Activated CD8-positive, alpha-beta T cell treated with anti-CD3 and anti-CD28 coated beads, Interleukin-2, amount 10 ng/mL, durations not matched to agents 7 days and 5 days (primary cell): Measurements from ENCODE around the gene EME2. TPM values are rescaled to one million over a fixed set of nuclear protein-coding genes. Genes with fewer than 3 reads are reported as not detected.

ENCODE experiments used
- ATAC-seq: fragments of 150-1000 bp; cut with Tn5 transposase; one replicate; pipeline ENCODE4 v1.10.0; 2021; ENCODE audit warnings: moderate library complexity
- CTCF ChIA-PET: fragments of 350-600 bp; sonication (Branson Sonifier 250); formaldehyde crosslinking; loops from one replicate; lab custom pipeline; 2021; ENCODE audit warnings: antibody characterized with exemption; lab: Charles Lee
- POLR2A ChIA-PET: fragments of 350-600 bp; sonication (Branson Sonifier 250); formaldehyde crosslinking; loops from one replicate; lab custom pipeline; 2021; ENCODE audit warnings: antibody characterized with exemption; lab: Charles Lee
- DNase-seq: peaks from one replicate; pipeline ENCODE4 v3.0.0-alpha.2; 2020
- H3K27ac Mint-ChIP-seq: one replicate; pipeline ENCODE4 v1.8.0; 2021; ENCODE audit warnings: mild to moderate bottlenecking, mixed read lengths
- H3K27me3 Mint-ChIP-seq: one replicate; pipeline ENCODE4 v1.8.0; 2021; ENCODE audit warnings: low read depth, mixed read lengths
- H3K36me3 Mint-ChIP-seq: one replicate; pipeline ENCODE4 v1.8.0; 2021; ENCODE audit warnings: low read depth, mixed read lengths
- H3K4me1 Mint-ChIP-seq: one replicate; pipeline ENCODE4 v1.8.0; 2021; ENCODE audit warnings: low read depth, mixed read lengths
- H3K4me3 Mint-ChIP-seq: one replicate; pipeline ENCODE4 v1.8.0; 2021; ENCODE audit warnings: mild to moderate bottlenecking, mixed read lengths
- H3K9me3 Mint-ChIP-seq: one replicate; pipeline ENCODE4 v1.8.0; 2022; ENCODE audit warnings: mixed read lengths; ENCODE audit not compliant: insufficient read depth
- total RNA-seq, 2 experiments: library from RNA; stranded (reverse); gene quantifications; one replicate each; pipeline ENCODE4 v1.2.3, GENCODE V29; 2021

Gene EME2
- total RNA-seq, 2 experiments from 2014 or later, result 31.8 to 32.0 TPM

GRCh38 chr16:1747934-1748333, 24.7 kb upstream of the EME2 start:
- H3K4me3 Mint-ChIP-seq, result no peak overlapping the region
- POLR2A ChIA-PET, result no interaction called here

DNA sequence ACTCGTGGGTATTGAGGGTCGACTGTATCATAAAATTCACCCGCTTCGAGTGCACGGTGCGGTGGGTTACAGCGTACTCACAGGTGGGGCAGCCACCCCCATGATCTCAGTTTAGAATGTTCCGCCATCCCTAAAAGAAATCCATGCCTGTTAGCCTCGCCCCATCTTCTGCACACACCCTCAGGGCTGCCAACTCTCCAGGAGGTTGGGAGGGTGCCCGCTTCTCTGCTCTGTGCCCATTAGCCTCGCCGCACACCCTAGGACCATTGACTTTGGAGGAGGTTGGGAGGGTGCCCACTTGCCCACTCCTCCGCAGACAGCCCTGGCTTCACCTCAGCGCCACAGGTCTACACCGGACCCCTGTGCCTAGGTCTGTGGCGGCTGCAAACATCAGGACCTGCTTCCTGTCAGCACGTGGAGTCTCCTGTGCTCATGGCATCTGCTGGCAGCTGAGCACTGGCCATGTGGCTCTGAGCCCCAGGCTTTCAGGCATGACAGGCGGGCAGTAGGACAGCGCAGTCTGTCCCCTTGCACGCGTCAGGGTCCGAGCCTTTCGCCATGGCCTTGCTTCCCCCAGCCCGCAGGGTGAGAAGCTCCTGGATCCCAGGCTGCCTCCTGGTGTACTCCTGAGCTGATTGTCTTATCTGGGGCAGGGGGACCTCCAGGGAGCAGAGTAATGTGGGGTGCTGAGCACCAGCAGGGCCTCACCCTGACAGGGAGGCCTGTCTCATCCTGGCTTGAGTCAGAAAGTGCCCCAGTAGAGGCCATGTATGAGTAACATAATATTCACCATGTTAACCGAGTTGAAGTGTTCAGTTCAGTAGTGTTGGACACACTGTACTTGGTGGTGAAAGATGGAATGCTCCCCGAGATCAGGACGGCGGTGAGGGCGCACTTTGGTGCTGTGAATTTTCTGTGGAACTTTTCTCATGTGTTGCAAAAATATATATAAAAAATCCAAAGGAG, 23.2 kb upstream of the EME2 start:
- DNase-seq, result no peak
- no peak for ATAC-seq
- ChIA-PET CTCF (no interaction called here), POLR2A (no interaction called here)
- H3K4me3 Mint-ChIP-seq, result no peak overlapping the region
- H3K36me3 Mint-ChIP-seq, result peaks cover 15% of the 10 kb centered on the region
- H3K27ac Mint-ChIP-seq, result no peak overlapping the region
- H3K27me3 Mint-ChIP-seq, result no peaks in the 10 kb centered on the region
- H3K4me1 Mint-ChIP-seq, result no peaks in the 10 kb centered on the region
- no peaks in the 10 kb centered on the region for H3K9me3 Mint-ChIP-seq

More at GRCh38 chr16:1747934-1748333, 24.7 kb upstream of the EME2 start:
- ATAC-seq (no peak), DNase-seq (no peak)
- CTCF ChIA-PET, result no interaction called here
- no peaks in the 10 kb centered on the region for H3K9me3 Mint-ChIP-seq
- no peak overlapping the region for H3K27ac Mint-ChIP-seq
- no peaks in the 10 kb centered on the region for H3K27me3 Mint-ChIP-seq
- peaks cover 13% of the 10 kb centered on the region for H3K36me3 Mint-ChIP-seq
- no peaks in the 10 kb centered on the region for H3K4me1 Mint-ChIP-seq

DNA sequence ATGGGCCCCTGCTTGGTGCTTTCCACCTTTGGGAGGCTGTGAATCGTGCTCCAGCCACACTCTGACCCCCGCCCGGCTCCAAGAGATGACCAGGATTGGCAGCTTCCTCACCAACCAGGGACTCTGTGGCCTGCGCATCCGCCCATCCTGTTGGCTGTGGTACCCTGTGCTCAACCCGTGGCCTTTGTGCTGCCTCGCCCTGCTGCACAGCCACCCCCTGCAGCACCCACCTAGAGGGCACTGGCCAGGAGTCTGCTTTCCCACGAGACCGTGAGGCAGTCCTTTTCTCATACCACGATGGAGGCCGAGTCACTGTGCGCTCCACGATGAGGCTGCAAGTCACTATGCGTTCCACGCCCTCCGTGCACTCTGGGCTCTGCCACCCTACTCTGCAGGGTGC, 20.7 kb upstream of the EME2 start:
- H3K4me3 Mint-ChIP-seq, result no peak overlapping the region
- no peak for ATAC-seq
- no peaks in the 10 kb centered on the region for H3K9me3 Mint-ChIP-seq
- H3K27ac Mint-ChIP-seq, result no peak overlapping the region
- ChIA-PET CTCF (interaction anchor here (1.2 kb wide), 1 partner anchor 46 kb away, joined by 3 read pairs; the partner anchor contains the start of gene MAPK8IP3), POLR2A (no interaction called here)
- no peaks in the 10 kb centered on the region for H3K27me3 Mint-ChIP-seq
- DNase-seq, result no peak
- peaks cover 8% of the 10 kb centered on the region for H3K4me1 Mint-ChIP-seq
- H3K36me3 Mint-ChIP-seq, result peaks cover 26% of the 10 kb centered on the region

GRCh38 chr16:1752853-1753252, 19.8 kb upstream of the EME2 start:
- CTCF ChIA-PET, result interaction anchor here (1.2 kb wide), 1 partner anchor 47 kb away, joined by 3 read pairs; the partner anchor contains the start of gene MAPK8IP3
- no peak overlapping the region for H3K27ac Mint-ChIP-seq
- no peak overlapping the region for H3K4me3 Mint-ChIP-seq
- peaks cover 18% of the 10 kb centered on the region for H3K4me1 Mint-ChIP-seq
- POLR2A ChIA-PET, result no interaction called here
- DNase-seq (no peak), ATAC-seq (no peak)
- H3K36me3 Mint-ChIP-seq, result peaks cover 30% of the 10 kb centered on the region
- H3K9me3 Mint-ChIP-seq, result no peaks in the 10 kb centered on the region
- no peaks in the 10 kb centered on the region for H3K27me3 Mint-ChIP-seq

DNA sequence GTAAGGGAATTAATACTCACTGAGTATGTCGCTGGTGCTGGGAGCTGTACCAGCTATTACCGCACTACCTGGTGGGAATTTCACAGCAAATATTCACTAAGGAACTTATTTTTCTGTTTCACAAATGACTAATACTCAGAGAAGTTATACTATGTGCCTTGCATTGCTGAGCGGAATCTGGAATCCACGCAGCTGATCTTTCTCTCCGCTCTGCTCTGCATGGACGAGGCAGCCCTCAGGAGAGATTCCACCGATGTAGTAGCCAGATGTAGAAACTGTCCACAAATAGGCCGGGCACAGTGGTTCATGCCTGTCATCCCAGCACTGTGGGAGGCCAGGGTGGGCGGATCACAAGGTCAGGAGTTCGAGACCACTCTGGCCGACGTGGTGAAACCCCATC, 18.4 kb upstream of the EME2 start:
- ChIA-PET CTCF (interaction anchor here (1.1 to 1.3 kb wide), 2 partner anchors 18 to 31 kb away, joined by 3 to 4 read pairs; partner anchors contain the start of genes EME2 and MRPS34), POLR2A (no interaction called here)
- Mint-ChIP-seq H3K36me3 (peaks cover 24% of the 10 kb centered on the region), H3K27me3 (no peaks in the 10 kb centered on the region), H3K4me1 (peaks cover 26% of the 10 kb centered on the region), H3K4me3 (no peak overlapping the region), H3K9me3 (no peaks in the 10 kb centered on the region), H3K27ac (no peak overlapping the region)
- no peak for ATAC-seq
- no peak for DNase-seq

DNA sequence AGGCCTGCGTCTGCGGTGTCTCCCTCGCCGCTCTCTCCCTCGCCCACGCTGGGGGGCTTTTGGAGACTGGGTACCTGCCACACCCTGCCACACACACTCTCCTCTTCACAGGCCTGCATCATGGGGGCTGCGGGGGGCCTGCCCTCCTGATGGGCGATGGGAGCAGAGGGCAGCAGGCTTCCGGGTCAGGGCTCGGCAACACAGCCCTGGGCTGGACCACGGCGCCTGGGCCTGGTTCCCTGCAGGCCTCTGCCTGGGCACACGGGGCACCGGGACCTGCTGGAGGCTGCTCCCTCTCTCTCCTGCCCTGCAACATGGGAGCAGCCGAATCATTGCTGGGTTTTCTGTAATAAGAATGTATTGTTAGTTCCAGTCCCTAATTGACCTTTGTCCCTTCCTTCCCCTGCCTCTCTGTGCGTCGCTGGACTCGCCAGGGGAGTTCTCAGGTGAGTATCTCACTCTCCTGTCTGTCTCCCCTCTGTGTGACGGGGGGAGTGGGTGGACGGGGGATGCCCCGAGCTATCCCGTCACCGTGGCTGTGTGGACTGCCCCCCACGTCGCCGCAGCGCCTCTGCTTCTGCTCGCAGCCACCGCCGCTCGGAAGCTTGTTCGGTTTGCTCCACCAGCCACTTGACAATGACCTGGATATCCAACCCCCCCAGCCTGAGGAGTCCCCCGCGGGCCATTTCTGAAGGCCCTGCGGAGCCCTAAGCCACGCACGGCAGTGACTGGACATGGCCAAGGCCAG, 14.7 kb upstream of the EME2 start:
- H3K9me3 Mint-ChIP-seq, result no peaks in the 10 kb centered on the region
- peaks cover 28% of the 10 kb centered on the region for H3K36me3 Mint-ChIP-seq
- H3K27ac Mint-ChIP-seq, result peak overlapping the region; percentile 86
- no peak overlapping the region for H3K4me3 Mint-ChIP-seq
- ATAC-seq, result no peak
- H3K4me1 Mint-ChIP-seq, result peaks cover 26% of the 10 kb centered on the region
- CTCF ChIA-PET, result no interaction called here
- POLR2A ChIA-PET, result no interaction called here
- no peaks in the 10 kb centered on the region for H3K27me3 Mint-ChIP-seq
- no peak for DNase-seq

DNA sequence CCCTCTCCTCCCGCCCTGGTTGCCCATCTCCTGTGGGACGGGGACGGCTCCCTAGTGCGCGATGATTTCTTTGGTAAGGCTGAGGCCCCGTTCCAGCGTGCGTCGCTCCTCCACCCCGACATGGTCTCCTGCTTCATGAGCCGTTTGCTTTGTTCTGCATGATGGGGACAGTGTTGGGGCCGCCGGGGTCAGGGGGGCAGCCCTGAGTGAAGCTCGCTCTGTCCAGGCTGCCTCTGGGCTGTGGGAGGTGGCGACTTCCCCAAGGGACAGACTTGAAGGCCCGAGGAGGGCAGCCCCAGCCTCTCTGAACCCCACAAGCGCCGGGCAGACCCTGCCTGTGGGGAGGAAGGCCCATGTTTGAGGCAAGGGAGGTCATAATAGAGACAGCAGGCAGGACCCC, 13.7 kb upstream of the EME2 start:
- Mint-ChIP-seq H3K27ac (peak overlapping the region; percentile 64), H3K27me3 (no peaks in the 10 kb centered on the region), H3K36me3 (peaks cover 27% of the 10 kb centered on the region), H3K9me3 (no peaks in the 10 kb centered on the region), H3K4me3 (no peak overlapping the region), H3K4me1 (peaks cover 26% of the 10 kb centered on the region)
- no peak for ATAC-seq
- no peak for DNase-seq
- CTCF ChIA-PET, result no interaction called here
- POLR2A ChIA-PET, result no interaction called here

DNA sequence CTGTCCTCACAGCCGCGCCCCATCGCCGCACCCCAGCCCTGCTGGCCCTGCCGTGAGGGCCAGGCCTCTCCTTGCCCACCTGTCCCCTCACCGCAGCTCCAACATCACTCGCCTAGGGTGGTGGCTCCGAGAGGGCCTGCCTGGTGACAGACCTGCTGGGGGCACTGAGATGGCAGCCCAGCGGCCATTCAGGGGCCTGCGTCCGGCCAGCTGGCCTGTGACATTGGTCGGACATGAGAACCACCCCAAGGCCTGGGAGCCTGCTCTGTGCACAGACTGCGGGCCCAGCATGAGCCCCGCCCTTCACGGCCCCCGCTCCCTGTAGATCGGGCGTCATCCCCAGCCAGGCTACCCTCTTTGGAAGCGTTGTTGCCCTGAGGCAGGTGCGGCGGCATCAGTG, 13.1 kb upstream of the EME2 start:
- DNase-seq (no peak), ATAC-seq (no peak)
- Mint-ChIP-seq H3K9me3 (no peaks in the 10 kb centered on the region), H3K4me1 (peaks cover 26% of the 10 kb centered on the region), H3K36me3 (peaks cover 25% of the 10 kb centered on the region), H3K4me3 (no peak overlapping the region), H3K27ac (no peak overlapping the region), H3K27me3 (no peaks in the 10 kb centered on the region)
- CTCF ChIA-PET, result no interaction called here
- POLR2A ChIA-PET, result interaction anchor here (1.1 to 1.6 kb wide), 2 partner anchors 11 to 23 kb away, joined by 4 to 5 read pairs; partner anchors contain the start of genes NME3, NUBP2 and SPSB3

GRCh38 chr16:1760911-1761310, 11.7 kb upstream of the EME2 start:
- no peaks in the 10 kb centered on the region for H3K9me3 Mint-ChIP-seq
- ATAC-seq (no peak), DNase-seq (no peak)
- H3K4me1 Mint-ChIP-seq, result peaks cover 26% of the 10 kb centered on the region
- peaks cover 17% of the 10 kb centered on the region for H3K36me3 Mint-ChIP-seq
- ChIA-PET CTCF (no interaction called here), POLR2A (interaction anchor here (1.6 kb wide), 1 partner anchor 10 kb away, joined by 5 read pairs; the partner anchor contains the start of gene NME3)
- no peak overlapping the region for H3K27ac Mint-ChIP-seq
- H3K4me3 Mint-ChIP-seq, result no peak overlapping the region
- H3K27me3 Mint-ChIP-seq, result no peaks in the 10 kb centered on the region

DNA sequence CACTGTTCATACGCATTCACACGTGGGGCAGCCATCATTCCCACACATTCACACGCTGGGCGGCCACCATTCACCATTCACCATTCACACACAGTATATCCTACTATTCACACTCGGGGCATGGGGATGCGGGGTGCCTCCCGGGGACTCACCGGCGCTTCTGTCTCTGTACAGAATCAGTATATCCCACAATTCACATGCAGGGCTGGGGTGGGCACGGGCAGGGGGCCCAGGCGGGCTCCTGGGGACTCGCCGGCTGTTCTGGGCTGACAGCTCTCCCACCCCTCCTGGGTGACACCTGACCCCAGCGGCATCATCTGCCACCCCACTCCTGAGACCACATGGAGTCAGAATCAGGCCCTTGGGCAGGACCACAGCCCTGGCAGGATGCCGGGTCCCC, 10.9 kb upstream of the EME2 start:
- Mint-ChIP-seq H3K9me3 (no peaks in the 10 kb centered on the region), H3K27ac (no peak overlapping the region)
- no peak for DNase-seq

GRCh38 chr16:1762196-1762878, 10.3 kb upstream of the EME2 start:
- DNase-seq (no peak), ATAC-seq (no peak)
- ChIA-PET POLR2A (no interaction called here), CTCF (no interaction called here)
- Mint-ChIP-seq H3K4me3 (no peak overlapping the region), H3K9me3 (no peaks in the 10 kb centered on the region), H3K36me3 (peaks cover 15% of the 10 kb centered on the region), H3K4me1 (peaks cover 14% of the 10 kb centered on the region), H3K27ac (no peak overlapping the region), H3K27me3 (no peaks in the 10 kb centered on the region)

More for the DNA sequence above, 10.9 kb upstream of the EME2 start:
- ATAC-seq, result no peak
- Mint-ChIP-seq H3K4me1 (peaks cover 20% of the 10 kb centered on the region), H3K27me3 (no peaks in the 10 kb centered on the region), H3K36me3 (peaks cover 16% of the 10 kb centered on the region), H3K4me3 (no peak overlapping the region)
- CTCF ChIA-PET, result no interaction called here
- POLR2A ChIA-PET, result no interaction called here
